Stimulated activated CD4-positive, alpha-beta T cell treated with anti-CD3 and anti-CD28 coated beads, Interleukin-1b, Interleukin-23, amount 100 ng/mL, for 48 hours (primary cell): ENCODE results near the gene NSD2.
"Not testable (repeated sequence)": the region's sequence is repeated elsewhere in the genome, so short reads cannot be mapped to it uniquely, and the experiment has no call there.

Experiments
- DNase-seq: peaks from one replicate; pipeline ENCODE4 v3.0.0-alpha.2; 2020

Gene NSD2

GRCh38 chr4:1988327-1988724 lies 117.1 kb downstream of the NSD2 start:
- no peak for DNase-seq

- no peak for DNase-seq
These were observed 118.5 kb downstream of the NSD2 start for GRCh38 chr4:1989533-1990347.

- no peak for DNase-seq
These were observed 119.1 kb downstream of the NSD2 start for GRCh38 chr4:1990348-1990645.

- no peak for DNase-seq
These were observed 119.5 kb downstream of the NSD2 start for GRCh38 chr4:1990676-1991075.

- DNase-seq: no peak
These were observed 119.9 kb downstream of the NSD2 start for GRCh38 chr4:1991087-1991486.

GRCh38 chr4:1991596-1992434 lies 120.6 kb downstream of the NSD2 start:
- no peak for DNase-seq

- DNase-seq: no peak
These were observed 121.4 kb downstream of the NSD2 start for GRCh38 chr4:1992468-1993168.

GRCh38 chr4:1993169-1993516 lies 122.0 kb downstream of the NSD2 start:
- DNase-seq: no peak

- not testable (repeated sequence) for DNase-seq
These were observed 122.7 kb downstream of the NSD2 start for GRCh38 chr4:1993718-1994516.

- no peak for DNase-seq
These were observed 123.7 kb downstream of the NSD2 start for GRCh38 chr4:1994938-1995337.

GRCh38 chr4:1996866-1997611 lies 125.8 kb downstream of the NSD2 start:
- no peak for DNase-seq

GRCh38 chr4:1997712-1998111 lies 126.5 kb downstream of the NSD2 start:
- DNase-seq: no peak

GRCh38 chr4:1998296-1998695 lies 127.1 kb downstream of the NSD2 start:
- DNase-seq: no peak

GRCh38 chr4:1999308-1999707 lies 128.1 kb downstream of the NSD2 start:
- DNase-seq: not testable (repeated sequence)

GRCh38 chr4:2003361-2003760 lies 132.2 kb downstream of the NSD2 start:
- DNase-seq: not testable (repeated sequence)

GRCh38 chr4:2006367-2006766 lies 135.2 kb downstream of the NSD2 start:
- DNase-seq: no peak

- DNase-seq: no peak
These were observed 135.9 kb downstream of the NSD2 start for GRCh38 chr4:2006956-2007653.

- DNase-seq: no peak
These were observed 136.8 kb downstream of the NSD2 start for GRCh38 chr4:2007804-2008670.

GRCh38 chr4:2008671-2008920 lies 137.4 kb downstream of the NSD2 start:
- no peak for DNase-seq

- peak; percentile 94 for DNase-seq
These were observed 137.9 kb downstream of the NSD2 start, which contains the start of gene NELFA for GRCh38 chr4:2008921-2009650. Gene NELFA, minus strand, starts transcription at chr4:2008974. Its CDS starts 15 bp downstream, at chr4:2008959.
